Activated T-cell treated with anti-CD3 and anti-CD28 coated beads, Interleukin-2, amount 50 U/mL, for 4 hours (primary cell): ENCODE results near the gene F7. TPM values are rescaled to one million over a fixed set of nuclear protein-coding genes. Genes with fewer than 3 reads are reported as not detected.
A peak's percentile ranks its signal among the peaks of the same experiment; 100 is the strongest.
"Not testable (repeated sequence)": the region's sequence is repeated elsewhere in the genome, so short reads cannot be mapped to it uniquely, and the experiment has no call there.

ENCODE experiments used
- ATAC-seq, 2 donors: fragments of 200-7000 bp; cut with Tn5 transposase; one replicate each; pipeline ENCODE4 v1.10.0; 2021
- DNase-seq: peaks from one replicate; pipeline ENCODE4 v3.0.0-alpha.2; 2020
- H3K27me3 Mint-ChIP-seq: one replicate; pipeline ENCODE4 v1.8.0; 2021; ENCODE audit warnings: low read depth, mixed read lengths
- H3K36me3 Mint-ChIP-seq: one replicate; pipeline ENCODE4 v1.8.0; 2022; ENCODE audit warnings: mixed read lengths; ENCODE audit not compliant: insufficient read depth
- H3K4me1 Mint-ChIP-seq: one replicate; pipeline ENCODE4 v1.8.0; 2021; ENCODE audit warnings: low read depth, mixed read lengths
- H3K4me3 Mint-ChIP-seq: one replicate; pipeline ENCODE4 v1.8.0; 2021; ENCODE audit warnings: mild to moderate bottlenecking, moderate library complexity, mixed read lengths
- H3K9me3 Mint-ChIP-seq: one replicate; pipeline ENCODE4 v1.8.0; 2021; ENCODE audit warnings: mixed read lengths
- total RNA-seq, 3 donors: library from RNA; stranded (reverse); gene quantifications; one replicate each; pipeline ENCODE4 v1.2.1, GENCODE V29; 2021

F7 gene
- total RNA-seq, 3 donors from 2014 or later, result 0.14 to 0.42 (median 0.38) TPM

GRCh38 chr13:113157206-113157928 lies 51.8 kb downstream of the F7 start:
- Mint-ChIP-seq H3K4me1 (peaks cover 28% of the 10 kb centered on the region), H3K4me3 (no peak overlapping the region), H3K27me3 (no peaks in the 10 kb centered on the region), H3K9me3 (peaks cover 10% of the 10 kb centered on the region), H3K36me3 (no peaks in the 10 kb centered on the region)
- DNase-seq (no peak), ATAC-seq (no peak)

DNA sequence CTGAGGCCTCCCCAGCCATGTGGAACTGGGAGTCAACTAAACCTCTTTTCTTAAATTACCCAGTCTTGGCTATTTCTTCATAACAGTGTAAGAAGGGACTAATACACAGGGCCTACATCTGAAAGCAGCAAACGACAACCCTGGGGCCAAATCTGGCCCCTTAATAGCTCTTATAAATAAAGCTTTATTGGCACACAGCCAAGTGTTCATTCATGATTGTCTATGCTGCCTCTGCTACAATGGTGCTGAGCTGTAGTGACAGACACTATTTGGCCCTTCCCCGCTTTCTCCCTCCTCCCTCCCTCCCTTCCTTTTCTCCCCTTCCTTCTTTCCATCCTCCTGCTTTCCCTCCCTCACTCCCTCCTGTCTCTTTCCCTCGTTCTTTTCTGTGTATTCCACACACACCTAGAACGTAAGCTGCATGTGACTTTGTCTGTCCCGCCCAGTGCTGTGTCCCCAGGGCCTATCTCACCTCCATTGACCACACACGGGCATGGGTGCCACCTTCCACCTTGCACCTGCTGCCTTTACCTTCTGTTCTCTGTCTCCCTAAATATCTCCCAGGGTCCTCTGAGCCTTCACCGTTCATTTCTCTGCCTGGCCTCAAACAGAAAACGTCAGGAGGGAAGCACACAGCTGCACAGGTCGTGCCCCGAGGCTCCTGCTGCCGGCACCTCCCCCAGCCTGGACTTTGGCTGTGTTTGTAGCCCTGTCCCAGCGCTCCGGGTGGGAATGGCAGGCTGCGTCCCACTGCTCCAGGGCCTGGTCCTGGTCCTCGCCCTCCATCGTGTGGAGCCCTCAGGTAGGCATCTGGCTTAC lies 52.5 kb downstream of the F7 start, which contains the start of gene PROZ:
Gene PROZ, plus strand, starts transcription at position 720 of the 819 bp plus-strand sequence. Its CDS starts 13 bp downstream, at position 733.
- peaks cover 10% of the 10 kb centered on the region for H3K9me3 Mint-ChIP-seq
- no peaks in the 10 kb centered on the region for H3K27me3 Mint-ChIP-seq
- DNase-seq (no peak), ATAC-seq (no peak)
- no peaks in the 10 kb centered on the region for H3K36me3 Mint-ChIP-seq
- H3K4me1 Mint-ChIP-seq, result peaks cover 24% of the 10 kb centered on the region
- H3K4me3 Mint-ChIP-seq, result no peak within 1 kb of the TSS

- ATAC-seq, result no peak
Measured at GRCh38 chr13:113158946-113159345, 53.4 kb downstream of the F7 start.

DNA sequence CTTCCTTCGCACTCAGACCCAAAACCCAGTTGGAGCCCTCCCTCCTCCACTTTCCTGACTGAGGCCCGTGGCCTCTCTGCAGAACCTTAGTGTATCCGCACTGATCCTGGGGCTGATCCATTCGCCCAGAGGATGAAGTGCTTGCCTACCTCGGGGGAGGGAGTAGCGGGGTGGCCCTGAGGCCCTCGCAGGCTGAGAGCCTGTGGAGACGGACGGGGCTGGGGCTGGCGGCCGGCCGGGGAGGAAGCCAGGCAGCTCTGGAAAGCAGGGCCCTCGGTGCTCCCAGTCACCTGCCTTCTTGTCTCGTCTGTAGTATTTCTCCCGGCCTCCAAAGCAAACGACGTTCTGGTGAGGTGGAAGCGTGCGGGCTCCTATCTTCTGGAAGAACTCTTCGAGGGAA lies 54.1 kb downstream of the F7 start:
- H3K4me3 Mint-ChIP-seq, result no peak overlapping the region
- peaks cover 3% of the 10 kb centered on the region for H3K27me3 Mint-ChIP-seq
- no peak for ATAC-seq

More at GRCh38 chr13:113158946-113159345, 53.4 kb downstream of the F7 start:
- Mint-ChIP-seq H3K9me3 (peaks cover 10% of the 10 kb centered on the region), H3K27me3 (peaks cover 3% of the 10 kb centered on the region), H3K4me3 (no peak overlapping the region), H3K4me1 (peaks cover 25% of the 10 kb centered on the region), H3K36me3 (no peaks in the 10 kb centered on the region)
- DNase-seq, result no peak

GRCh38 chr13:113160983-113161382 lies 55.4 kb downstream of the F7 start:
- Mint-ChIP-seq H3K36me3 (no peaks in the 10 kb centered on the region), H3K4me1 (peaks cover 24% of the 10 kb centered on the region), H3K4me3 (no peak overlapping the region), H3K9me3 (no peaks in the 10 kb centered on the region), H3K27me3 (peaks cover 3% of the 10 kb centered on the region)
- no peak for DNase-seq
- no peak for ATAC-seq

More for the DNA sequence above, 54.1 kb downstream of the F7 start:
- no peak for DNase-seq
- Mint-ChIP-seq H3K9me3 (peaks cover 10% of the 10 kb centered on the region), H3K4me1 (peaks cover 22% of the 10 kb centered on the region), H3K36me3 (no peaks in the 10 kb centered on the region)

DNA sequence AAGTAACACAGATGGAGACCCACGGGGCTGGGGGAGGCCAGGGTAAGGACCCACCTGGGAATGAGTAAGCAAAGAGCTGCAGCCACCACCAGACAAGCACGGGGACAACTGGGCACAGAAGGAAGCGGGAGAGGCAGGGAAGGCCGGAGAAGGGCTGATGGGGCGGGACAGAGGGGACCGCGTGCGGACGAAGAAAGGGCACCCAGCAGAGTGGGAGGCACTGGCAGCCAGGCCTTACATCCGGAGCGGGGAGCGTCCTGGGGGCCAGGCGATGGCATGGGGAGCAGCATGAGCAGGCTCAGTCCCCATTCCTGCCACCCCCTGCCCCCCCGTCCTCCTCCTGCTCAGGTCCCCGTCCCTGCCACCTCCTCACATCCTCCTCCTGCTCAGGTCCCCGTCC lies 55.8 kb downstream of the F7 start:
- no peak for DNase-seq
- Mint-ChIP-seq H3K4me1 (peaks cover 29% of the 10 kb centered on the region), H3K4me3 (no peak overlapping the region), H3K27me3 (peaks cover 3% of the 10 kb centered on the region), H3K36me3 (no peaks in the 10 kb centered on the region), H3K9me3 (no peaks in the 10 kb centered on the region)
- no peak for ATAC-seq

DNA sequence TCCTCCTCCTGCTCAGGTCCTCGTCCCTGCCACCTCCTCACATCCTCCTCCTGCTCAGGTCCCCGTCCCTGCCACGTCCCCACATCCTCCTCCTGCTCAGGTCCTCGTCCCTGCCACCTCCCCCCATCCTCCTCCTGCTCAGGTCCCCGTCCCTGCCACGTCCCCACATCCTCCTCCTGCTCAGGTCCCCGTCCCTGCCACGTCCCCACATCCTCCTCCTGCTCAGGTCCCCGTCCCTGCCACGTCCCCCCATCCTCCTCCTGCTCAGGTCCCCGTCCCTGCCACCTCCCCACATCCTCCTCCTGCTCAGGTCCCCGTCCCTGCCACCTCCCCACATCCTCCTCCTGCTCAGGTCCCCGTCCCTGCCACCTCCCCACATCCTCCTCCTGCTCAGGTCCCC lies 56.4 kb downstream of the F7 start:
- H3K4me3 Mint-ChIP-seq, H3K9me3 Mint-ChIP-seq, H3K27me3 Mint-ChIP-seq, DNase-seq, ATAC-seq, H3K36me3 Mint-ChIP-seq: not testable (repeated sequence)
- H3K4me1 Mint-ChIP-seq, result peaks cover 31% of the 10 kb centered on the region

DNA sequence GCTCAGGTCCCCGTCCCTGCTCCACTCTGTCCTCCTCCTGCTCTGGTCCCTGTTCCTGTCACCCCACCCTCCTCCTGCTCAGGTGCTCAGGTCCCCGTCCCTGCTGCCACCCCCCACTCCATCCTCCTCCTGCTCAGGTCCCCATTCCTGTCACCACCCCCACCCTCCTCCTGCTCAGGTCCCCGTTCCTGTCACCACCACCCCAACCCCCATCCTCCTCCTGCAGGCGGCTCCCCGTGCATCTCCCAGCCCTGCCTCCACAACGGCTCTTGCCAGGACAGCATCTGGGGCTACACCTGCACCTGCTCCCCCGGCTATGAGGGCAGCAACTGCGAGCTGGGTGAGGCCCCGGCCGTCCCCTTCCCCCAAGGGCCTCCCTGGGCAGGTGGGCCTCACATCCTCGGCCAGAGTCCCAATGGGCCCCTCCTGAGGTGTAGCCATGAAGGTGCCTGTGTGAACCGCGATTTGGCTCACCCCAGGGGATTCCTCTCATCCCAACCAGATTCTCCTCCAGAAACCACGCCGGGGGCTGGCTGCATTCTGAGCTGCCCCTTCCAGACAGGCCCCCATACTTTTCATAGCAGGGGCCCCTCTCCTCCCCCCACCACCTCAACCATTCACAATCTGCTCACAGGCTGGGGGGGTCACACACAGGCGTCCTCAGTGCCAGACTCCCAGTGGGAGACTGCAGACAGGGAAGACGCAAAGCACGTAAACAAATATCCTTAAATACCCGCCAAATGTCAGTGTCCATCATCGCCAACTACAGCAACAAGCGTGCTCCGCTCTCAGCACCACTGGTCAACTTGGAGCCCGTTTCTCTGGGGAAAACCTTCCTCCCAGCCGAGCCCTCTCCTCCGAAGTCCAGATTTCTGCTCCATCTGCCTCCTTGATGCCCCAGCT lies 57.4 kb downstream of the F7 start:
- ATAC-seq, result peak; percentile 35 to 46
- Mint-ChIP-seq H3K9me3 (peaks cover 4% of the 10 kb centered on the region), H3K36me3 (peaks cover 4% of the 10 kb centered on the region), H3K4me3 (no peak overlapping the region), H3K4me1 (peaks cover 31% of the 10 kb centered on the region), H3K27me3 (peaks cover 3% of the 10 kb centered on the region)
- no peak for DNase-seq

DNA sequence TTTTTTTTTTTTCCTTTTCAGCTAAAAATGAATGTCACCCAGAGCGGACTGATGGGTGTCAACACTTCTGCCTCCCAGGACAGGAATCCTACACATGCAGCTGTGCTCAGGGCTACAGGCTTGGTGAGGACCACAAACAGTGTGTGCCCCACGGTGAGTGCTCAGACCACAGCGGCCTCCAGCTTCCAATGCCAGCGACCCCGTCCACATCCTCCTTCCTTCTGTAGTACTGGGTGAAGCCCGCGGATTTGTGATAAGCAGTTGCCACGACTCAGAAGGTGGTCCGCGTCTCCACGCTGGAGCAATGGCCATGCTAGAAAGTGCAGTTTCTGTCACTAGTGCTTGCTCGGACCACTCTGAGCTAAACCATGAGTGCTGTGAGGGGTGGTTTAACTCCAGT lies 58.9 kb downstream of the F7 start:
- no peak for ATAC-seq
- H3K9me3 Mint-ChIP-seq, result peaks cover 9% of the 10 kb centered on the region
- H3K4me1 Mint-ChIP-seq, result peaks cover 31% of the 10 kb centered on the region

GRCh38 chr13:113166266-113166665 lies 60.7 kb downstream of the F7 start:
- peaks cover 3% of the 10 kb centered on the region for H3K27me3 Mint-ChIP-seq
- peaks cover 9% of the 10 kb centered on the region for H3K9me3 Mint-ChIP-seq
- H3K36me3 Mint-ChIP-seq, result peaks cover 24% of the 10 kb centered on the region
- H3K4me1 Mint-ChIP-seq, result peaks cover 28% of the 10 kb centered on the region
- H3K4me3 Mint-ChIP-seq, result no peak overlapping the region
- ATAC-seq (peak; percentile 65 to 81), DNase-seq (no peak)

More for the DNA sequence above, 58.9 kb downstream of the F7 start:
- peaks cover 17% of the 10 kb centered on the region for H3K36me3 Mint-ChIP-seq
- no peak for DNase-seq
- H3K27me3 Mint-ChIP-seq, result peaks cover 3% of the 10 kb centered on the region
- H3K4me3 Mint-ChIP-seq, result no peak overlapping the region

GRCh38 chr13:113166681-113167080 lies 61.1 kb downstream of the F7 start:
- Mint-ChIP-seq H3K27me3 (peaks cover 3% of the 10 kb centered on the region), H3K4me1 (peaks cover 29% of the 10 kb centered on the region), H3K9me3 (peaks cover 9% of the 10 kb centered on the region), H3K4me3 (no peak overlapping the region), H3K36me3 (peaks cover 27% of the 10 kb centered on the region)
- DNase-seq (no peak), ATAC-seq (no peak)

- DNase-seq (no peak), ATAC-seq (no peak)
- Mint-ChIP-seq H3K27me3 (peaks cover 3% of the 10 kb centered on the region), H3K4me1 (peaks cover 29% of the 10 kb centered on the region), H3K4me3 (no peak overlapping the region), H3K36me3 (peaks cover 29% of the 10 kb centered on the region), H3K9me3 (peaks cover 9% of the 10 kb centered on the region)
Measured at GRCh38 chr13:113167155-113167554, 61.6 kb downstream of the F7 start.

- DNase-seq (no peak), ATAC-seq (no peak)
- H3K27me3 Mint-ChIP-seq, result peaks cover 3% of the 10 kb centered on the region
- peaks cover 29% of the 10 kb centered on the region for H3K4me1 Mint-ChIP-seq
- H3K36me3 Mint-ChIP-seq, result peaks cover 31% of the 10 kb centered on the region
- H3K4me3 Mint-ChIP-seq, result no peak overlapping the region
- peaks cover 9% of the 10 kb centered on the region for H3K9me3 Mint-ChIP-seq
Measured at GRCh38 chr13:113167575-113167974, 62.0 kb downstream of the F7 start.

GRCh38 chr13:113168211-113168610 lies 62.6 kb downstream of the F7 start:
- Mint-ChIP-seq H3K36me3 (peaks cover 35% of the 10 kb centered on the region), H3K27me3 (peaks cover 3% of the 10 kb centered on the region), H3K9me3 (peaks cover 9% of the 10 kb centered on the region), H3K4me3 (no peak overlapping the region), H3K4me1 (peaks cover 26% of the 10 kb centered on the region)
- no peak for DNase-seq
- no peak for ATAC-seq
